HepG2 (cell line): ENCODE results near the gene KLK14. TPM values are rescaled to one million over a fixed set of nuclear protein-coding genes. Genes with fewer than 3 reads are reported as not detected.

Experiments used
- ATAC-seq: fragments of 200-7000 bp; cut with Tn5 transposase; 3 replicates; pipeline ENCODE4 v1.9.1; 2020; ENCODE audit warnings: mild to moderate bottlenecking, moderate library complexity
- BruUV-seq: library from RNA; stranded (reverse); fragments of 400-500 nt; replicated peaks from 2 replicates; lab custom pipeline; 2021; lab: Mats Ljungman, UMichigan
- CTCF ChIA-PET: fragments of 300-600 bp; formaldehyde crosslinking; extraction: SDS; loops from one replicate; lab custom pipeline; 2021; ENCODE audit warnings: low total read pairs, inconsistent platforms, low intra/inter-chr PET ratio; lab: Yijun Ruan, JAX
- POLR2A ChIA-PET: fragments of 350-600 bp; sonication (Branson Sonifier 250); formaldehyde crosslinking; loops from one replicate; lab custom pipeline; 2020; ENCODE audit warnings: antibody characterized with exemption, inconsistent platforms; lab: Yijun Ruan, JAX
- DNase-seq: peaks from one replicate; pipeline ENCODE4 v3.0.0-alpha.2; 2015; ENCODE audit warnings: low spot score
- FAIRE-seq: peaks from 3 replicates; lab custom pipeline; 2011; peaks lifted over from hg19 to GRCh38; lab: Jason Lieb, UNC
- H2AFZ ChIP-seq: one replicate; pipeline ENCODE4 v1.6.1; 2011; ENCODE audit warnings: low read length, inconsistent platforms
- H3K27ac ChIP-seq: fragments of 300-600 bp; 3 replicates; pipeline ENCODE4 v1.8.0; 2011; ENCODE audit warnings: mixed run types, mild to moderate bottlenecking, mixed read lengths, low read length, inconsistent platforms; ENCODE audit not compliant: insufficient read depth; ENCODE audit errors: extremely low read length
- H3K27me3 ChIP-seq, 2 experiments: fragments of 200-600 bp in 1 of 2; 2 replicates in 1 of 2; 3 replicates in 1 of 2; pipeline versions ENCODE4 v1.6.0 to v1.8.0; 2011; ENCODE audit warnings: low read length in 2 of 2, mild to moderate bottlenecking in 2 of 2, moderate library complexity in 2 of 2, inconsistent platforms in 1 of 2; ENCODE audit not compliant: insufficient read depth in 2 of 2, control insufficient read depth in 1 of 2
- H3K36me3 ChIP-seq, 2 experiments: fragments of 200-600 bp in 1 of 2; replicated peaks in 1 of 2; 2 replicates in 1 of 2; 3 replicates in 1 of 2; pipeline versions ENCODE4 v1.5.1 to v1.8.0; 2011; ENCODE audit warnings: low read length in 2 of 2, inconsistent platforms in 1 of 2; ENCODE audit not compliant: insufficient read depth in 2 of 2, control insufficient read depth in 1 of 2
- H3K4me1 ChIP-seq: 2 replicates; pipeline ENCODE4 v1.5.1; 2012; ENCODE audit warnings: low read length, inconsistent platforms; ENCODE audit not compliant: insufficient read depth
- H3K4me2 ChIP-seq: 2 replicates; pipeline ENCODE4 v1.6.0; 2011; ENCODE audit warnings: low read depth, low read length, inconsistent platforms
- H3K4me3 ChIP-seq, 3 experiments: fragments of 200-600 bp in 1 of 3; sonication (generic), shearing (Covaris generic) in 1 of 3; replicated peaks in 1 of 3; 2 replicates each; pipeline ENCODE4 v1.5.1; 2011 to 2016; ENCODE audit warnings: low read length in 3 of 3, inconsistent platforms in 2 of 3, low read depth in 2 of 3, mild to moderate bottlenecking in 2 of 3, control low read depth in 1 of 3, mixed read lengths in 1 of 3; ENCODE audit not compliant: insufficient read depth in 1 of 3
- H3K79me2 ChIP-seq: one replicate; pipeline ENCODE4 v1.6.1; 2011; ENCODE audit warnings: low read length, inconsistent platforms; ENCODE audit not compliant: insufficient read depth
- H3K9ac ChIP-seq: 2 replicates; pipeline ENCODE4 v1.6.0; 2011; ENCODE audit warnings: mild to moderate bottlenecking, low read depth, low read length, inconsistent platforms; ENCODE audit not compliant: insufficient read depth
- H3K9me3 ChIP-seq: 2 replicates; pipeline ENCODE4 v1.5.1; 2012; ENCODE audit warnings: mild to moderate bottlenecking, low read length
- H4K20me1 ChIP-seq: 2 replicates; pipeline ENCODE4 v1.6.0; 2011; ENCODE audit warnings: inconsistent platforms, mild to moderate bottlenecking, low read length, moderate library complexity; ENCODE audit not compliant: insufficient read depth
- FOXJ3 ChIP-seq: sonication (generic); formaldehyde crosslinking; IDR thresholded peaks from 2 replicates; pipeline ENCODE4 v1.4.0; 2020; ENCODE audit warnings: missing genetic modification reagents, mild to moderate bottlenecking, borderline replicate concordance
- HNF4A ChIP-seq: sonication (generic); formaldehyde crosslinking; IDR thresholded peaks from 2 replicates; pipeline ENCODE4 v1.4.0; 2020; ENCODE audit warnings: missing genetic modification reagents
- JUND ChIP-seq: sonication (generic); formaldehyde crosslinking; IDR thresholded peaks from 2 replicates; pipeline ENCODE4 v1.8.0; 2022; ENCODE audit warnings: mild to moderate bottlenecking, missing genetic modification reagents
- MAZ ChIP-seq, 2 experiments: sonication (generic) in 1 of 2; formaldehyde crosslinking in 1 of 2; IDR thresholded peaks; 2 replicates each; pipeline versions ENCODE4 v1.5.0 to v1.6.1; 2012 to 2020; ENCODE audit warnings: low read depth in 2 of 2, mild to moderate bottlenecking in 2 of 2, borderline replicate concordance in 1 of 2, improper control_type of control experiment in 1 of 2, low read length in 1 of 2, missing genetic modification reagents in 1 of 2, moderate library complexity in 1 of 2
- POLR2G ChIP-seq: fragments of 200-400 bp; formaldehyde crosslinking; IDR thresholded peaks from 2 replicates; pipeline ENCODE4 v1.6.1; 2018; ENCODE audit warnings: mild to moderate bottlenecking, low read depth, low read length, moderate library complexity
- PTBP1 ChIP-seq: fragments of 200-400 bp; formaldehyde crosslinking; IDR thresholded peaks from 2 replicates; pipeline ENCODE4 v1.6.1; 2018; ENCODE audit warnings: low read length, low read depth; ENCODE audit not compliant: poor library complexity, severe bottlenecking
- RAD21 ChIP-seq: fragments of 450-650 bp; formaldehyde crosslinking; IDR thresholded peaks from 2 replicates; pipeline ENCODE4 v1.5.0; 2020; ENCODE audit warnings: mild to moderate bottlenecking
- STAG1 ChIP-seq: sonication (generic); formaldehyde crosslinking; IDR thresholded peaks from 2 replicates; pipeline ENCODE4 v1.4.0; 2020; ENCODE audit warnings: missing genetic modification reagents
- XRCC5 ChIP-seq: fragments of 200-400 bp; formaldehyde crosslinking; optimal IDR thresholded peaks from 2 replicates; pipeline ENCODE3; 2017; ENCODE audit warnings: mild to moderate bottlenecking, low read length
- ZBTB26 ChIP-seq: IDR thresholded peaks from 2 replicates; pipeline ENCODE4 v1.6.1; 2016; ENCODE audit warnings: missing compliant biosample characterization, missing genetic modification reagents, borderline replicate concordance
- ZNF441 ChIP-seq: sonication (generic); formaldehyde crosslinking; IDR thresholded peaks from 2 replicates; pipeline ENCODE4 v1.7.0; 2021; ENCODE audit warnings: missing genetic modification reagents, borderline replicate concordance
- ZNF589 ChIP-seq: sonication (generic); formaldehyde crosslinking; conservative IDR thresholded peaks from 2 replicates; pipeline ENCODE4 v1.8.0; 2022; ENCODE audit warnings: mild to moderate bottlenecking, moderate library complexity, missing genetic modification reagents
- ZNF737 ChIP-seq: sonication (generic); formaldehyde crosslinking; IDR thresholded peaks from 2 replicates; pipeline ENCODE4 v1.5.0; 2020; ENCODE audit warnings: missing genetic modification reagents, mild to moderate bottlenecking, borderline replicate concordance
- WGBS: methylation state at CpG from one replicate; pipeline ENCODE4 v1.1.6; 2017; ENCODE audit warnings: low lambda C conversion rate; 5-methylcytosine and 5-hydroxymethylcytosine counted together
- in situ Hi-C: cut with HindIII; loops from 2 replicates; pipeline ENCODE4 v1.10.0; 2017; ENCODE audit warnings: low pct_unique_long_range_greater_than_20kb; ENCODE audit not compliant: extremely low pct_ligation_motif_present
- intact Hi-C: fragments of 100-400 bp; cut with micrococcal nuclease; formaldehyde crosslinking; loops from one replicate; pipeline ENCODE4 v1.10.0; 2022; ENCODE audit not compliant: unreplicated experiment
- polyA plus RNA-seq, 8 experiments: library from polyadenylated mRNA; depleted of rRNA in 3 of 8; stranded (reverse) in 7 of 8; unstranded in 1 of 8; fragments of >200 nt; fragmentation: Illumina TruSeq in 4 of 8; extraction: Trizol in 4 of 8; gene quantifications; 2 replicates each; pipeline versions ENCODE4 v1.2.1 to v1.2.3, GENCODE V29; 2011 to 2016; ENCODE audit warnings: low read depth in 4 of 8, missing spikeins in 1 of 8, mixed read lengths in 1 of 8; ENCODE audit not compliant: insufficient read depth in 1 of 8
- total RNA-seq, 5 experiments: library from RNA; depleted of rRNA; stranded (reverse); fragments of >200 nt; fragmentation: Illumina TruSeq; extraction: Trizol; gene quantifications; 2 replicates each; pipeline ENCODE4 v1.2.3, GENCODE V29; 2016; ENCODE audit warnings: low read depth in 1 of 5

Gene KLK14
- total and polyA plus RNA-seq, 2 of the 13 experiments (the other 11 are each of a cell fraction or from before 2014, with no cell fraction given): not detected

- FAIRE-seq (no peak), ATAC-seq (no peak), DNase-seq (no peak)
- intact Hi-C loops: no loop called here
- Histone ChIP-seq H3K27me3 (peaks cover 0 to 1% of the 10 kb centered on the region in 2 experiments; a peak in 2 of 5 replicates), H4K20me1 (0 out of 2 replicates have a peak, but pooled peaks cover 2% of the 10 kb centered on the region), H2AFZ (no peak overlapping the region), H3K36me3 (peaks cover 2 to 9% of the 10 kb centered on the region in 2 experiments; a peak in 3 of 5 replicates), H3K4me3 (no peak overlapping the region), H3K79me2 (no peaks in the 10 kb centered on the region), H3K27ac (no peak overlapping the region), H3K4me1 (peaks cover 17% of the 10 kb centered on the region), H3K9ac (no peak overlapping the region), H3K9me3 (no peaks in the 10 kb centered on the region), H3K4me2 (no peak overlapping the region)
- TF ChIP-seq FOXJ3 (CRISPR knock-in tag): no peak
- no peak for TF ChIP-seq JUND (CRISPR knock-in tag)
- TF ChIP-seq POLR2G: 0 out of 2 replicates have a peak, but pooled peaks have one; percentile 25
- TF ChIP-seq STAG1: 0 out of 2 replicates have a peak, but pooled peaks have one; percentile 5
- no peak for TF ChIP-seq ZNF589
- TF ChIP-seq XRCC5: peak; percentile 8
- POLR2A ChIA-PET: no interaction called here
- in situ Hi-C loops: loop anchor here (25.0 kb wide), 1 partner anchor 159 kb away; no protein-coding TSS in a partner anchor
- CTCF ChIA-PET: interaction anchor here (1.1 to 2.9 kb wide), 2 partner anchors 75 to 80 kb away, joined by 3 to 16 read pairs; no protein-coding TSS in a partner anchor
- WGBS: 96% methylated on average over 6 of the region's 6 CpGs
- no TSS peak for BruUV-seq
Measured at GRCh38 chr19:51096473-51097165, 13.9 kb upstream of the KLK14 start.

GRCh38 chr19:51094696-51095279 lies 12.1 kb upstream of the KLK14 start:
- Histone ChIP-seq H3K9me3 (no peaks in the 10 kb centered on the region), H3K27me3 (peaks cover 0 to 1% of the 10 kb centered on the region in 2 experiments; a peak in 2 of 5 replicates), H3K36me3 (peaks cover 0 to 6% of the 10 kb centered on the region in 2 experiments; a peak in 2 of 5 replicates), H3K4me3 (no peak overlapping the region), H2AFZ (no peak overlapping the region), H4K20me1 (no peaks in the 10 kb centered on the region), H3K4me1 (peaks cover 17% of the 10 kb centered on the region), H3K27ac (no peak overlapping the region), H3K9ac (no peak overlapping the region), H3K4me2 (no peak overlapping the region), H3K79me2 (no peaks in the 10 kb centered on the region)
- ChIA-PET POLR2A (no interaction called here), CTCF (interaction anchor here (0.9 to 2.1 kb wide), 3 partner anchors 74 to 165 kb away, joined by 3 to 10 read pairs (median 3); no protein-coding TSS in a partner anchor)
- no peak for FAIRE-seq
- 30% methylated on average over 14 of the region's 15 CpGs for whole genome bisulfite sequencing
- no peak for ATAC-seq
- intact Hi-C loops (loop anchor here (1.0 kb wide), 1 partner anchor 73 kb away; no protein-coding TSS in a partner anchor), in situ Hi-C loops (loop anchor here (5.0 to 25.0 kb wide), 2 partner anchors 77 to 157 kb away; partner anchors contain the start of gene KLK10)
- BruUV-seq: no TSS peak
- DNase-seq: peak; percentile 13
- no peak for TF ChIP-seq HNF4A (CRISPR knock-in tag)
- peak; percentile 75 for TF ChIP-seq PTBP1
- TF ChIP-seq STAG1: peak; percentile 53
- no peak for TF ChIP-seq ZNF737
- TF ChIP-seq MAZ (IDR thresholded peaks at IDR 0.05; ENCODE audit: borderline replicate concordance, low read depth, low read length): peak; percentile 47; the same call in 1 of the 2 replicates
- no peak for TF ChIP-seq MAZ (CRISPR knock-in tag; IDR thresholded peaks at IDR 0.05; ENCODE audit: low read depth)
- peak; percentile 54; the same call in 1 of the 2 replicates for TF ChIP-seq ZNF441 (CRISPR knock-in tag)
- TF ChIP-seq RAD21 (CRISPR knock-in tag): peak; percentile 48; the same call in 1 of the 2 replicates
- TF ChIP-seq ZBTB26 (CRISPR knock-in tag): no peak
